AG10803 (cell line): ENCODE measurements around the gene GIPC2.
"Not testable (repeated sequence)": the region's sequence is repeated elsewhere in the genome, so short reads cannot be mapped to it uniquely, and the experiment has no call there.

ENCODE experiments used
- DNase-seq: peaks from one replicate; pipeline ENCODE4 v3.0.0; 2010; ENCODE audit warnings: low read depth
- H3K4me3 ChIP-seq: 2 replicates; pipeline ENCODE4 v1.5.1; 2011; ENCODE audit warnings: mild to moderate bottlenecking, low read length, control low read depth
- CTCF ChIP-seq: conservative IDR thresholded peaks from 2 replicates; pipeline ENCODE4 v1.5.1; 2011; ENCODE audit warnings: mild to moderate bottlenecking, low read length, control low read depth, inconsistent platforms

GIPC2 gene

GRCh38 chr1:78078358-78078757, 32.6 kb downstream of the GIPC2 start:
- no peak for DNase-seq
- TF ChIP-seq CTCF: no peak
- no peak overlapping the region for H3K4me3 ChIP-seq

GRCh38 chr1:78079580-78079979, 33.8 kb downstream of the GIPC2 start:
- no peak for TF ChIP-seq CTCF
- no peak overlapping the region for H3K4me3 ChIP-seq
- peak; percentile 31 for DNase-seq

GRCh38 chr1:78080767-78081166, 35.0 kb downstream of the GIPC2 start:
- no peak for TF ChIP-seq CTCF
- no peak for DNase-seq
- no peak overlapping the region for H3K4me3 ChIP-seq

- DNase-seq: no peak
- TF ChIP-seq CTCF: no peak
- no peak overlapping the region for H3K4me3 ChIP-seq
Measured at GRCh38 chr1:78081980-78082860, 36.5 kb downstream of the GIPC2 start.

- not testable (repeated sequence) for DNase-seq, H3K4me3 ChIP-seq
Measured at GRCh38 chr1:78084639-78085038, 38.9 kb downstream of the GIPC2 start.

- no peak for DNase-seq
Measured at GRCh38 chr1:78086697-78087096, 40.9 kb downstream of the GIPC2 start.

GRCh38 chr1:78088015-78088414, 42.2 kb downstream of the GIPC2 start:
- no peak for TF ChIP-seq CTCF
- no peak for DNase-seq
- no peak overlapping the region for H3K4me3 ChIP-seq

More at GRCh38 chr1:78086697-78087096, 40.9 kb downstream of the GIPC2 start:
- no peak for TF ChIP-seq CTCF
- H3K4me3 ChIP-seq: no peak overlapping the region
